Activated effector memory CD4-positive, alpha-beta T cell treated with Interleukin-2 at 50 U/mL for 16 hours (primary cell): ENCODE data around the gene WDR7.
A peak's percentile ranks its signal among the peaks of the same experiment; 100 is the strongest.
"Not testable (repeated sequence)": the region's sequence is repeated elsewhere in the genome, so short reads cannot be mapped to it uniquely, and the experiment has no call there.

Experiments
- DNase-seq: peaks from one replicate; pipeline ENCODE4 v3.0.0-alpha.2; 2020

WDR7 gene

DNA sequence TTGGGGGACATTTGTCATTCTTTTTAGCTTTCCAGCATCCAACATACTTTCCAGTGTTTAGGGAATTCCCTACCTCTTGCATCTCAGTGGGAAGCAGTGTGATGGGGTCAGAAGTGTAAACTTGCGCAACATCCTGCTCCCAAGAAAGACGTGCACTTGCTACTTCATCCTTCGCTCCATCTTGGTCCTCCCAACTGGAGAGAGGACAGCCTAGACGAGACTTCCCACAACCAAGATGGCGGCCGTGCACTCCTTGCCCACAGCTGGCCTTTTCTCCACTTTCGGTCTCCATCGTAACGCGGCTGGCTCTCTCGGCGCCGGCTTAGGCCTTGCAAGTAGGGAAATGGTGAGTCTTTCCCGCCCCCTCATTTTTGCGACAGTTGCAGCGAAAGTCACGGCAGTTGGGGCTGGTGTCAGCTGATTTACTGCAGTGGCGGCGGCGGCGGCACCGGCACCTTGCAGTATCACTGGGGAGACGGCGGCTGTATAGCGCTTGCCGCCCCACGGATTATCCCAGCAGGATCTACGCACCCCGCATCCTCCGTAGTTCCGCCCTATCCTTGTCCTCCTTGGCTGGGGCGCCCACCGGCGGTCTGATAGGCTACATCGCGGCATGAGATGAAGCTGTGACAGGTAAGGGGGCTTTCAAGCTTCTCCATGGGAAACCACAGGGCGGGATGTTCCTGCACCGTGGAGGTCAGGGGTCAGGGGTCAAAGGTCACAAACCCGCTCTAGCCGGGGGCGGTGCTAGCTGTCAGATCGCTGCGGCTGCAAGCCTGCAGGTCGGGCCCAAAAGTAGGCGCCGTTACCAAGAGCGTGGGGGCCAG lies at the start of gene WDR7:
Gene WDR7, plus strand, starts transcription at position 416 of the 827 bp plus-strand sequence. CDS start 21,157 bp downstream, outside the sequence.
- DNase-seq, result peak; percentile 91

DNA sequence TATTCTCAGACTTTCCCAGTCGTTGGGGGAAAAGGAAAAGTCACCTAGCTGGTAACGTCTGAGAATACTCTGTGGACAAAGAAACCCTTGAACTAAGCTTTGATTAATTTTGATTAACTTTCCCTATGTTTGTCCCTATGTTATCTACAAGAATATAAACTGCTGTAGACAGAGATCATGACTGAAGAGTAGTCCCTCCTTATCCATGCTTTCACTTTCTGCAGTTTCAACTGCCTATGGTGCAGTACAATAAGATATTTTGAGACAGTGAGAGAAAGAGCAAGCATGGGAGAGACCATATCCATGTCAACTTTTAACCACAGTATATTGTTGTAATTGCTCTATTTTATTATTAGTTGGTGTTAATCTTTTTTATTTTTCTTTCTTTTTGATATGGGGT lies 44.5 kb upstream of the WDR7 start:
- no peak for DNase-seq

DNA sequence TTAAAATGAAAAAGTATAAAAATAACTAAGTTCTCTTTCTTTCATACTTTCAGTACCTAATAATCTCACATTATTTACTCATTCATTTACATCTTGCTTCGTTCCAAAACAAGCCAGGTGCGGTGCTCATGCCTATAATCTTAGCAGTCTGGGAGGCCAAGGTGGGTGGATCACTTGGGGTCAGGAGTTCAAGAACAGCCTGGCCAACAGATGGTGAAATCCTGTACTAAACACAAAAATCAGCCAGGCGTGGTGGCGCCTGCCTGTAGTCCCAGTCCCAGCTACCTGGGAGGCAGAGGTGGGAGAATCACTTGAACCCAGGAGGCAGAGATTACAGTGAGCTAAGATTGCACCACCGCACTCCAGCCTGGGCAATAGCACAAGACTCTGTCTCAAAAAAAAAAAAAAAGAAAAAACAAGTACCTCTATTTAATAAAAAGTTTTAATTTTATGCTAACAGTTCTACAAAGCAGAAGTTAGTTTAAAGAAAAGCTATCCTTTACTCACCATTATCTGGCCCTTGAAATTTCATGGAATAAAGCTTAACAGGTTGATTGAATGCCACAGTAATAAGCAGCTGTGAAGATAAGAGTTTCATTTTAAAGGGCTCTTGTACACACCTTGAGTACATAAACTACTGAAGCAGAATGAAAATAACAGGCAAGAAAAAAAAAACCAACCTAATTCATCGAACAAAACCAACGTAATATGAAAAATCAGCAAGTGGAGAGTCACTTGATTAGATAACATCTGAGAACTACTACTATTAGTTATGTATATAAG lies 35.2 kb upstream of the WDR7 start:
- DNase-seq, result no peak

DNA sequence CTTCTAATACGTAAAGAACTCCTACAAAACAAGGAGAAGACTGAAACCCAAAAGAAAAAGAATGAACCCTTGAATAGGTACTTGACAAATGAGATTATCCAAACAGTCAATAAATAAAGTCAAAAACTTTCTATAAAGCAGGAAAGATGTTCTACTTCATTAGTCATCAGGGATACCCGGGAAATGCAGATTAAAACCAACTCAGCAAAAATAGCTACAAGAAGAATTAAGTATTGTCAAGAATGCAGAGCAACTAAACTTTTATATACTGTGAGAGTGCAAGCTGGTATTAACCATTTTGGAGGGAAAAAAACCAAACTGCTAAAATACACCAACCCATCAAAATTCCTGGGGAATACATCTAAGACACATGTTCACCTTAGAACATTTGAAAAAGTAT lies 23.2 kb upstream of the WDR7 start:
- DNase-seq, result no peak

DNA sequence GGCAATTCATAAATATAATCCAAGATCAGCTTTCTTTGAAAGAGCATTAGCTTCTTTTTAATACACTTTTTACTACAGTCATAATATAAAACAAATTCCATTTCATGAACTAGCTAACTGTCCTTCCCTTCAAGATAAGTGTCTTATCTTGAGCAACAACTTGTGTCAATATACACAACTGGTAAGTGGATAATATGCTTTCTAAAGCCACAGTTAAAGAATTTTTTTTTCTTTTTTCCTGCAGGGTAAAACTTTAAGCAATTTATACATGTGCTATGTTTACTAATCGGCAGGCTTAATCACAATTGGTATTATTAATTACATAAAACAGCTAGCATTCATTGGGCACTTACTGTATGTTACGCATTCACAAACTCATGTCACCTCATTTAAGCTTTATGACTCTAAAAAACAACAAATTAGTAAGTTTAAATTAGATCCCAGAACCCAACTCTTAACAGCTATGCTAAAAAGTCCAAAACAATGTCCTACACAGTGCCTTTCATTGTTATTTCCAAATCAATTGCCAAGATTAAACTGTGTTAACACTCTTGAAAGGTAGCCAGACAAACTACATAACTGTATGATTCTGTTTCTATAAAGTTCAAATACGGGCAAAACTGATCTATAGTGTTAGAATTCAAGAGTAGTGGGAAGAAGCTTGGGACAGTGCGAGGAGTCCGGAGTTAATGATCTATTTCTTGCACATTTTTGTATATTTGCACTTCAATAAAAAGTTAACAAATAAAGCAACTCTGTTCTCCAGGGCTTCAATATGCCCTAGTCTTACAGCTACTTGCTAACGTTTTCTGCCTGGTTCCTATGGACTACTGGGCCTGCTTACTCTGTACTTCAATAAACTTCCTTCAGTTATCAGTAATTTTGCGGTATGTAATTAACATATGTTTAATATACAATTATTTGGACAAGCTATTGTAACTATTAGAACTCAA lies 18.8 kb upstream of the WDR7 start:
- no peak for DNase-seq

DNA sequence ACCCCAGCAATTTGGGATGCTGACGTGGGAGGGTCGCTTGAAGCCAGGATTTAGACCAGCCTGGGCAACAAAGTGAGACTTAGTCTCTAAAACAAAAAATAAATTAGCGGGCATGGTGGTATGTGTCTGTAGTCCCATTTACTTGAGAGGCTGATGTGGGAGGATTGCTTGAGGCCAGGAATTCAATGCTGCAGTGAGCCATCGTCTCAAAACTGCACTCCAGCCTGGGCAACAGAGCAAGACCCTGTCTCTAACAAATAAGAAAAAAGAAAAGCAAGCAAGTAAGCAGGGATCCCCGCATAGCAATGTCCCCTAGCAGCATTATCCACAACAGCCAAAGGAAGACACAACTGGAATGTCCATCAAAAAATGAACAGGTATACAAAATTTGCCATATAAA lies 16.2 kb upstream of the WDR7 start:
- DNase-seq, result no peak

DNA sequence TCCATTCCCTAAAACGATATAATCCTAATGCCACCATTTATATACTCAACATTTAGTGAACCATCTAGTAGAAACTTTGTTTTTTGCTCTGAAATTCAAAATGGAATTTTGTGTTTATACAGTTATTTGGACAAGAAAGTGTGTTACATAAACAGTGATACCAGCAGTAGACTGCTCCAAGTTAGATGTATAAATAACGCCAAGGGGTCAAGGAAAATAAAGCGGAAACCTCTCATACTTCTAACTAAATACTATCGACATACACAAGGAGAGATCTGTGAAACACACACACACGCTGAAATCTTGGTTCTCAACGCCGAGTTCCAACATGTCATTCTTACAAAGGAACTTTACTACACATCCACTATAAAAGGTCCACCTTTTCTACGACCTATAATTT lies 14.0 kb upstream of the WDR7 start:
- DNase-seq, result no peak

DNA sequence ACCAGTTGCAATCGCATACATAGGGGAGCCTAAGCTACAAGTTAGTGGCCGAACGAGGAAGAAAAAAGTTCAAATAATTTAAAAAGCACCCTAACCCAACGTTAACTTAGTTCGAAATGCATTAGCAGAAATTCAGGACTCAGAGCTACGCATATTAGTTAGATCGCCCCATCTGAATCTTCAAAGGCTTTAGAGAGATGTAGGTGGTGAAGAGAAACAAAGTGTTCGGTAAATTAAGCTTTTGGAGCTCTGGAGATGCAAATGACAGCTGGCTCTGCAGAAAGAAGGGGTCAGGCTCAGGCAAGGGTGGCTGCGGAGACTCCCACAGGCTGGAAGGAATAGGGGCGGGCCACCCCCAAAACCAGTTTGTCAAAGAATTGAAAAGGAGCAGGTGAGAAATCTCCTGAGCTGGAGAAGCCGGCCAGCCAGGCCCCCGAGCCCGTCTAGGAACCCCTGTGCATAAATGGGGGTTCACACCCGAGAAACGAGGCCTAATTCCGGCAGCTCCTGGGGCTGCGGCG lies 13.4 kb upstream of the WDR7 start:
- DNase-seq, result peak; percentile 15

DNA sequence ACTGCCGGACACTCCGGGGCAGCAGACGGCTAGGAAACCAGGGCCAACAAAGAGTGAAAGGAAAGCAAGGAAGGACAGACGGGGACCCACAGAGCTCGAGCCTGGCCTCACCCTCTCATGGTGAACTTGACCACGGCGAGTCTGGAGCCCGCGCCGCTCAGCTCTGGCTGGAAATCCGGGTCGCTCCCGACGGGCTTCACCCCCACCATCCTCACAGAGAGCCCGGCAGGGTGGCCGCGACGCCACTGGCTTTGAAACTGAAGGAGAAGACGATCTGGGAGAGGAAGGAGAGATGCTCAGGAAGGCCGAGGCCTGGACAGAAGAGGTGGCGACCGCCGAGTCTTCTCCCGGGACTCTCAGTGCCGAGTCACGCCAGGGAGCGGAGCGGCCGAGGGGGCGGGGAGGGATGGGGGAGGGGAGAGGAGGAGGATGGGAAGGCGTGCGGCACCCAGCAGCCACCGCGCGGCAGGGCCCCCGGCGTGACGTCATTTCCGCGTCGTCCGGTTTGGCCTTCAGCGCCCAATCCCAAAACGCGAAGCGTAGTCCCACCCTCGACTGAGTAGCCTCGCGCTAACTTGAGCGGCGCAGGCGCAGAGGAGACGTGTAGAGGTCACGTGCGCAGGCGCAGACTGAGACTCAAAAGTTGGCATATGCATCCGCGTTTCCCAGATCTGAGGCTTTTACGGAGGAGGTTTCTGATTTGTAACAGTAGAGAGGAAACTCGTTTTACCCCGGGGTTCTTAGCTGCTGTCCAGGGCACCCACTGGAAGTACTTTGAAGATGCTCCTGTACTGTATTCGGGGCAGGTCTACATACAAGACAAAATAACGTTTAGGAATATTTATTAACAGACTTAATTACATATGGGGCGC lies 12.7 kb upstream of the WDR7 start, which contains the start of gene TXNL1:
Gene TXNL1, minus strand, starts transcription at position 361 of the 872 bp plus-strand sequence. Its CDS starts 152 bp downstream, at position 209.
- DNase-seq, result peak; percentile 98

DNA sequence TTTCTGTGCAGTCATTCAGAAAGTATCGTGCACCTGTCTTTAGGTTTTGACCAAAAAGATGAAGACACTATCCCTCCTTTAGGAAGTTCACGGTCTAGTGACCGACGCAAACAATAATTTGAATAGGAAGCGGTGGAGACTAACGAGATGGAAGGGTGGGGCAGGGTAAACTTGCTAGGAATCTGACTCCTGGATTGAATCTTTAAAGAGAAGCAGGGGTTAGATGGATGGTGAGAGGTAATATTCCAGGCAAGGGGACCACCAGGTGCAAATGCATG lies 12.1 kb upstream of the WDR7 start:
- no peak for DNase-seq

DNA sequence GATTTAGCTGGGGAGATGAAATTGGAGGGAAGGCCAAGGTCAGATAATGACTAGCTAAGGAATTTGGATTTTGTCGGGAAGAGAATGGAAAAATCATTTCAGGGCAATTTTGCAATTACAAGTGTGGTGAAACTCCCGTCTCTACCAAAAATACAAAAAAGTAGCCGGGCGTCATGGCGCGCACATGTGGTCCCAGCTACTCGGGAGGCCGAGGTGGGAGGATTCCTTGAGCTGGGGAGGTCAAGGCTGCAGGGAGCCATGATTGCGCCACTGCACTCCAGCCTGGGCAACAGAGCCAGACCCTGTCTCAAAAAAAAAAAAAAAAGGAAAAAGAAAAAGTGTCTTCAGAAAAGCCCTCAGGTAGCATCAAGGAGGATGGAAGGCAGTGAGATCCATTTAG lies 11.6 kb upstream of the WDR7 start:
- no peak for DNase-seq

DNA sequence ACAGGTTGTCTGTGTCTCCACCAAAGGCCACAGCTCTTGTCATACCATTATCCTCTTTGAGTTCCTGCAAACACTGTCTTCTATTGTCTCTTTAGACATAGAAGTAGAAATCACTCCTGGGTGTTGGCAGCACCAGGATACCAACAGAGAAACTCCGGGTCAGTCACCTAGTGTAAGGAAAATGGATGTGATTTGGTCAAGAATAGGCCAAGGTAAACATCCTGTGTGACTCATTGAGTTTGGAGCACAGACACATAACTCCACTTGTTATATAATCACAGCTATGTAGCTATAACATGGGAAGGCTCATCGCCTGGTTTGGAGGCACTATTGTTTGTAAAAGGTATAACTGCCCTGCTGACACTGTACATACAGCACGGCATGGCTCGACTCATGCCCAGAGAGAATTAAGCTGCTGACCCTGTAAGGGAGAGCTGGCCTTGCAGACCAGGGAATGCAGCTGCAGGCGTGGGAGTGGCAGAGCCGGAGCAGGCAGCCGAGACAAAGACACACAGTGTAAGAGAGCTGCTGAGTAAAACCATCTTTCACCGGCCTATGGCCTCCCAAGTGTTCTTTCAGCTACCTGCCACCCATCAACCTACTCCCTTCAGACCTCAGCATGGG lies 9.3 kb upstream of the WDR7 start:
- no peak for DNase-seq

DNA sequence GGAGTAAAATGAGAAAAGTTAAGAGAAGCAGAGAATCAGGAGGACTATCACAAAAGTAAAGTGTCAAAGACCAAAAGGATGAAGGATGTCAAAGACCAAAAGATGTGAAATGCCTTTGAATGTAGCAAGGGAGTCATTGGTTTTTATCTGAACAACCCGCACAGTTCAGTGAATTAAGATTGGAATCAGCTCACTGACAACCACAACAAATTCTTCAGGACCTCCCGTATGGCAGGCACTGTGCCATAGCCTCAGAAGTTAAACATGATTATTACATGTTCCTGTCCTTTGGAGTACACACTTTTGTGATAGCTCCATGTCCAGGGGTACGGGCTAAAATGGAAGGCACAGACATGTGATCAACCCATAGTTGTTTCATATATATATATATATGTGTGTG lies 7.8 kb upstream of the WDR7 start:
- DNase-seq, result no peak

DNA sequence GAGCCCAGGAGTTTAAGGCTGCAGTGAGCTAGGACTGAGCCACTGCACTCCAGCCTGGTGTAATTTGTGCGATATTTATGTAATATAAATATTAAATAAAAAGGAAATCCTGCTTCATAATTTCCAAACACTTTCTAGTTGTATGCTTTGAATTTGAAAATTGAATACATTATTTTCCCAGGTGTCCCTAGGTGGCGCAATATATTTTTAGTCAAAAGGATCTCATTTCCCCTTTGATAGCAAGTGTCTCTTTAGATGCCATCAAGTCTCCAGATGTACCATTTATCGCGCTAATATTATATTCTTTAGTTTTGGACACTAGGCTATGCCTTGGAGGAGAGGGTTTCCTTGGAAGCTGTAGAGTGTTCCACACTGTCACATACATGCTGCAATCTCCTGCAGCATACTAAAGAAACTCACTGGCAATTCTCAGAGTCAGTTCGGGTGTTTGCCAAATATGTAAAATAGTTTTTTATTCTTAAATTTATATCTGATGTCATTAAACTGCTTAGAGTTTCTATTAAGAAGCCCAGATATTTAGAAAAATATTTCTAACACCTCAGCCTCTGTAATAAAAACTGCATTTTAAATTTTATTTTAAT lies 5.6 kb upstream of the WDR7 start:
- DNase-seq, result no peak

DNA sequence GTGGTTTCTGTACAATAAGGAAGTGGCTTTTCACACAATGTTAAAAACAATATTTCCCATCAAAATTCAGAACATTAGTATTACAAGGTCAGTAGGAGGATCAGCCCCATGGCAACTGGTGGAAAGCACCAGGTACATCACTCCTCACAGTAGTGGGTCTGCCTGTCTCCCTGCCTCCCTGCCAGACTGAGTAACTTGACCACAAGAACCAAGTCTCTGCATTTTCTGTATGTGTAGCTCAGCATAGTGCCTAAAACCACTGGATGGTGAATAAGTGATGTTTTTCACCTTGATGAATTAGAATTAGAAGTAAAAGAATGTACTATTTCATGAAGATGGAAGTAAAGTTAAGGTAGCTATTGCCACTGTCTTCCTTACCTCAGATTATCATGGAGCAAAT lies 4.1 kb upstream of the WDR7 start:
- DNase-seq, result no peak

DNA sequence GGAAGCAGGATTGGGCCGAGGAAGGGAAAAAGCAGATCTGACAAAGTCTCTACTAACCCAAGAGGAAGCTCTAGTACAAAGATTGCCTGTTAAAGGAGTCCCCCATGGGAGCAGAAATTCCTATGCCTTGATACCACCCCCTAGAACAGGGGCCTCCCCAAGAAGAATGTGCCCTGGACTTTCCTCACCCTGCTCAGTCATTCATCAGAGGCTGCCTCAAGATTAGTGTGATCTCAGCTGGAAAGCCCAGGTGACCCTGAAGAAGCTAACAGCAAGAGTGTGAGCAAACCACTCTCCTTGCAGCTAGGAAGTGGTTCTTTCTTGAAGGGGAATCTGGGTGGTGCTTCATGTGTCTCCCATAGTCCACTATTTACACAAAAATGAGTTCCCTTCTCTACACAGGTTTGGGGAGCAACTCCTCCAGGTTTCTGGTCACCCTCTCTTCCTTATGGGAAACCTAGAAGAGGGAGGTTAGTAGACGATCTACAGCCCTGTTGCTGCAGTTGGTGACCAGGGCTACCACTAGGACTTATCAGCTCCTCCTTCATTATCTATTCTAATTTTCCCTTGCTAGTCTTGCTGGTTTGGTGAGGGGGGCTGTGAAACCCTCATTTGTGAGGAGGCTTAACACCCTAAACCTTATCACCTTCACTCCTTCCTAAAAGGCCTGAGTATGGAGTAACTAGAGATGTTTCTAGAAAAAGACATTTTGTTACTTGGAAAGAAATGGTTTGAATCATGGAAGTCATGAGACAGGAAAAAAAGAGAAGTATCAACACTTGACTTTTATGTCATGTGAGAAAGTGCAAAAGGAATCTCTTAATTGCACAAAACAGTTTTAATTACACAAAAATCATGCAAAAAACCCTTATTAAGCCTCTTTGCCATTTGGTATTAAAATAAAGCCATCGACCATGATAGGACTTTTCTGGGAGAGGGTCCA lies 2.9 kb upstream of the WDR7 start:
- no peak for DNase-seq

DNA sequence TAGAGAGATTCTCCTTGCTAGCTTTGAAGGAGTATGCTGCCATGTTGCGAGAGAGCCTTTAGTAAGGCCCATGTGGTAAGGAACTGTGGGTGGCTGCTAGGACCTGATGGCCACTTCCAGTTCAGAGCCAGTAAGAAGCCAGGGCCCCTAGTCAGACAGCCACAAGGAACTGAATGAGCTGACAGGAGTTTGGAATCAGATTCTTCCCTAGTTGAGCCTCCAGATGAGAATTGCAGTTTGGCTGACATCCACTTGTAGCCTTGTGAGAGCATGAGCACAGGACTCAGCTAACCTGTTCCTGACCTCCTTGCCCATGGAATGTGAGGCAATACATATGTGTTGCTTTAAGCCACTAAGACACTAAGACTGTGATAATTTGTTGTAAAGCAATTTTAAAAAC lies 1.2 kb upstream of the WDR7 start:
- no peak for DNase-seq

DNA sequence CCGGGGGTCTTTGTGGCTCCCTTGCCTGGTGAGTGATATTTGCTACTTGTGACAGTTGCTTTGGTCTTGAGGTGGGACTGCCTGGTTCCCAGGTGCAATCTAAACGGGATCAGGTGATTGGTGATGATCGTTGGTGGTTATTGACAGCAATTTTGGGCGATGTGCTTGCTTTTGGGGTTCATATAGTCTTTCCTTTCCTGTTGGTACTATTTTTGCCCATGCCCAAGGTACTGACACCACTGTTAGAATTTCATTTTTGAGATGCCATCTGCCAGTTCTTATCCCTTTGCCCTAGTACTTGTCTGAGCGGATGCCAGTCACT lies 573 bp downstream of the WDR7 start:
- DNase-seq, result no peak

DNA sequence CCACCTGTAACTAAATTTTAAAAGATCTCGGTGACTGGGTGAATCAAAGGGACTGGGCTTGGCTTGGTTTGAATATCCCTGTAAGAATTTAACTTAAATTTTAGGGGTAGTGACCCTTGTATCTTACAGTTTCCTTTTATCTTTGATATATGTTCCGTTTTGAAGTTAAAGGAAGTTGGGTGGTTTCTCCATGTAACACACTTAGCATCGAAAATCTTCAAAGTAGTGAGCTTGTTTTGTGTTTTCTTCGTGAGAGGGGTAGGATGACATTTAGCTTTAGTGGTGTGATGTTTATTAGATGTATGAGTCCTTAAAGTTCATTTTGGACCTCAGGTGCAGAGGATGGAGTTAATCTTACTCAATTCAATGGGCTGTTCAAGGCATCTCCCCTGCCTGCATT lies 1.6 kb downstream of the WDR7 start:
- DNase-seq, result no peak

DNA sequence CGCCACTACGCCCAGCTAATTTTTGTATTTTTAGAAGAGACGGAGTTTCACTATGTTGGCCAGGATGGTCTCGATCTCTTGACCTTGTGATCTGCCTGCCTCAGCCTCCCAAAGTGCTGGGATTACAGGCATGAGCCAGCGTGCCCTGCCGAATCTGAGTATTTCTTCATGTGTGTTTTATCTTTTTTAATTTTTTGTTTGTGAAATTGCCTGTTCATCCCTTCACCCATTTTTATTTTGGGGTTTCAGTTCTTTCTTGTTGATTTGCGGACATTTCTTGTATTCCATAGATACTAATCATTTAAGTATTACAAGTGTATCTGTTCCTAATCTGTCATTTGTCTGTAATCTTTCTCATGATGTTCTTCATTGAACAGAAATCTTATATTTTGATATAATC lies 3.1 kb downstream of the WDR7 start:
- not testable (repeated sequence) for DNase-seq
